GM10847 (cell line): ENCODE data around the gene SLC25A25.

Experiments used
- POLR2A ChIP-seq: IDR thresholded peaks from 2 replicates; pipeline ENCODE4 v1.6.1; 2011; ENCODE audit not compliant: insufficient read length; ENCODE audit errors: extremely low read depth

SLC25A25 gene

GRCh38 chr9:128065907-128066712 is 1.9 kb upstream of the SLC25A25 start:
- no peak for TF ChIP-seq POLR2A

DNA sequence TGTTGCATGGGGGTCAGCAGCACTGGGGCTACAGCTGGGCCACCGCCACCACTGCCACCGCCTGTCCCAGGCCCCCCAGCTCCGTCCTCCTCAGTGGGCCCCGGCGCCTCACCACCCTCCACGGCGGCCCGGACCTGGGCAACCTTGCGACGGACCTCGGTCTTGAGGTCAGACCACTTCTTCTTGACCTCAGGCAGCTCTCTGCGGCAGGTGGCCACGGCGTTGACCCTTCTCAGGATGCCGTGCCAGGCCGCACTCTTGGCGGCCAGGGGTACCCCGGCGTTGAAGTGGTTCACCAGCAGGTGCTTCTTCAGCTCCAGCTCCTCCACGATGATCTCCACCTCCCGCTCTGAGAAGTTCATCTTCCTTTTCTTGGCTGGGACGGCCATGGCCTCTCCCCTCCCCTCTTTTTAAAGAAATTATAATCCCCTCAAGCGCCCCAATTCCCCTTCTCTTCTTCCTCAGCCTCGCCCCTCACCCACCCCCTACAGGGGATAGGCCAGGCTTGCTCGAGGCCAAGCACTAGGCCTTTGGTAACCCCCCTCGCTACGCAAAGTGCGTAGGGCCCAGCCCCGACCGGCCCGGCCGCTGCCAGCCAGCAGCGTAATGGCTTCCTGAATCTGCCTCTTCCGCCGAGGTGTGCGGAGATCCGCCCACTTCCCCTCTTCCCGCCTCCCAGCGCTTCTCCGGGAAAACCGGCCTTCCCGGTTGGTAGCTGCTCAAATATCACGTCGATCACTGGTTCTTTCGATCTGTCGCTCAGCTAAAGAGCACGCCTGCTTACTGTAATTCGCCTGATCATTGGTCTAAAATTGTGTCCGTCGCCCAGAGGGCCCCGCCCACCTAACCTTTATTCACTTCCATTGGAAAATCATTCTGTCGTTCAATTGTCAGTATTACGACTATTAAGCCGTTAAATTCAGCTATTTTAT is 1.1 kb upstream of the SLC25A25 start, which contains the start of gene NAIF1:
TSS of gene NAIF1 (minus strand) at position 608 of the 932 bp plus-strand sequence. CDS start at position 389, 219 bp downstream.
- TF ChIP-seq POLR2A: peak; percentile 34

GRCh38 chr9:128068386-128069205 is 564 bp downstream of the SLC25A25 start:
- TF ChIP-seq POLR2A: no peak

GRCh38 chr9:128070874-128071273 is 2.8 kb downstream of the SLC25A25 start:
- no peak for TF ChIP-seq POLR2A

DNA sequence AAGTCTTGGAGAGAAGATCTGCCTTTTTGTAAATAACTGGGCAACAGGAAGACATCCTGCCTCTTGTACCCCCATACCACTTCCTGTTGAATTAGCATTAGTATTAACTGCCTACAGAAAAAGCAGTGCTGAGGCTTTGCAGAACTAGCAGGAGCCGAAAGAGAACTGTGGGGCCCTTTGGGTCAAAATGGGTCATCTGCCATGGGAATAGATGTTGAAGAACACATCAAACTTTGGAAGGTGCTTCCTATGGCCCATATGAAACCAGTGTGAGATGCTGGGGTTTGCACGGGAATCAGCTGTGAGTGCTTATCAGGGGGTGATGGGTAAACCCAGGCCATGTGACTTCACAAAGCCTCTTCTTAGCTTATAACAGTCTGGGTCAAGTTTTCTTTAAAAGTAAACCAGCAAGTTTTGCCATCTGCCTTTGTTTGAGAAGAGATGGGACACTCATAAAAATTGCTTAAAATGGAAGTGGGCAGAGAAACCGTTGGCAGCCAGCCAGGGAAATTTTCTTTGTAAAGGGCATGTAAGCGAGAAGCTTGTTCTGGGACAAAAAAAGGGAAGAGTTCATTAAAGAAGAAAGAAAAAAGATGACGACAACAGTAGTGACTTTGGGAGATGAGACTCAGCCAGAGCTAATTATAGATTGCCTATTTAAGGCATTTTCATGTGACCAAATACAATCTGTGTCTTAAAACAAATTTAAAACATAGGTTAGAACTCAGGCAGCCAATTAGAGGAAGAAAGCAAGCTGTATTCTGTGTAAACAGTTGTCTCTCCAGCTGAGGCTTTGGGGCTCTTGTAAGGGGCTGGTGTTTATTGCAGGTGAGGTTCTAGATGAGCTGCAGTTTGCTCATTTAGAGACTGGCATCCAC is 4.4 kb downstream of the SLC25A25 start:
- no peak for TF ChIP-seq POLR2A

DNA sequence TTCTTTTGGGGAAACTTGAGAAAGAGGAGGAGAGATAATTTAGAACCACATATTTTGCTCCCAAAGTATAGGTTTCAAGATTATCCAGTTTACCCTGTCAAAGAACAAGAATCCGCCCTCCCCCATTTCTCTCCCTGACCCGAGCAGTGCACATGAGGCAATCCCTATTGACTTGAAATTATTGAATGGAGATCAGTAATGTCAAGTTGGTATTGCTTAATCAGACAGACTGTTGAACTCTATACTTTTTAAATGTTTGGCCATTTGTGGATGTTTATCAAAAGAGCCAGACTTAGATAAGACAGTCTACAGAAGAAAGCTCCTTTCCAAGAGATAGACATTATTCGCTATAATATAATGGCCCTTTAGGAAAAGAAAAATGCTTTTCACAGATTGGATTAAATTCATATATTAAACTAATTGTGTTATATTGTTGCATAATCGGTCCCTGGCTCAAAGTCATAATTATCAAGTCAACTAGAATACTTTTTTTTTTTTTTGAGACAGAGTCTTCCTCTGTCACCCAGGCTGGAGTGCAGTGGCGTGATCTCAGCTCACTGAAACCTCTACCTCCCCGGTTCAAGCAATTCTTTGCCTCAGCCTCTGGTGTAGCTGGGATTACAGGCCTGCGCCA is 5.3 kb downstream of the SLC25A25 start:
- TF ChIP-seq POLR2A: no peak

DNA sequence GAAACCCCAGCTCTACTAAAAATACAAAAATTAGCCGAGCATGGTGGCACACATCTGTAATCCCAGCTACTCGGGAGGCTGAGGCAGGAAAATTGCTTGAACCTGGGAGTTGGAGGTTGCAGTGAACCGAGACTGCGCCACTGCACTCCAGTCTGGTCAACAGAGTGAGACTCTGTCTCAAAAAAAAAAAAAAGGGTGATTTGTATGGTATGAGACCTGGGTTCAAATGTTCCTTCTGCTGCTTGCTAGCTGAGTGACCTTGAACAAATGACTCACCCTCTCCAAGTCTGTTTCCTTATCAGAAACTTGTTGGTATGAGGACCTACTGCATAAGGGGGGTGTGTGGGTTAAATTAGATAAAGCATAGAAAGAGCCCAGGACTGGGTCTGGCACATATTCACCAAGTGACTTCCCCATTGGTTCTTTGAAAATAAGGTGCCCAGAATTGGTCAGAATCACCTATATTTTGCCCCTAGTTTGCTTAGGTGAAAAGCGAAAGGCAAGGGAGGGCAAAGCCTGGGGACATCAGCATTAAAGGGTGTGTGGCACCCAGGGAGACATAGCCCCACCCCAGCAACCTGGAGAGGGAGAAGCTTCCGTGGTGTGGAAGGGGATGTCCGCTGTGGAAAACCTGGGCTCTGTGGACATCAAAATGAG is 9.9 kb downstream of the SLC25A25 start:
- TF ChIP-seq POLR2A: no peak

DNA sequence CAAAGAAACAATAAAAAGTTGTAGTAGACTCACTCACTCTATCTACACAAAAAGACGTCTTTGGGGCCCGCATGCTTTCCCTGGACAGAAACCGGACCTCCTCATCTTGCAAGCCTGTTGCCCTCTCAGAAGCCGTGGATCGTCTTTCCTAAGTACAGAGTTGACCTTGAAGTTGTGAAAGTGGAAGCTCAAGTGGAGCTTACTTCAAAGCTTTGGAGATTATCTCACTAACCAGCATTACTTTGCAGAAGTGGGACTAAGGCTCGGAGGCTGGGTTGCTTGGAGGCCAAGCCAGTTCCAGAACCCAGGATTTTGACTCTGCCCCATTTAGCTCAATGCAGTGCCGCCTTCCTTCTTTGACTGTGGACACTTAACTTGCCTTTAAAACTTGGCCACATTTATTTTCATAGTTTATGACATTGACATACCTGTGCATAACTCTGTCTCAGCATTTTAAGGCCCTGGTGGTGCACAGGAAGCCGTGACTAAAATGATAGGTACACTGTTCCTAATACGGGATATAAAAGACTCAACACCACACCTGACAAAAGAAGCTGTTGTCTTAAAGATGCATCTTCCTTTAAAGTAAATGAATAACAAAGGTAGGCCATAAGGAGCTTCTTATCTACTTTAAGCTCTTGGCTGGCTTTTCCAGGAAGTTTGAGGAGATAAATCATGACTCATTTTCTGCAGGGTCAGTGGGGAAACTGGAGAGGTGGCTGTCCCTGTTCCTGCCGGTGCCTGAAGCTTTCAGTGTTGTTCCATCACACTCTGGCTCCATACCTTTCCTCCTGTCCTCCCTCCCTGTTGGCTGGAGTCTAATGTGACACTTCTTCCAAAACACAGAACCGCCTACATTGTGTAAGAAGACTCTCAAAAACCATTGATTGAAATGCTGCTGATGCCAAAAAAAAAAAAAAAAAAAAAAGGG is 10.7 kb downstream of the SLC25A25 start:
- no peak for TF ChIP-seq POLR2A

- TF ChIP-seq POLR2A: no peak
Observed at GRCh38 chr9:128080206-128080605, 12.2 kb downstream of the SLC25A25 start.

GRCh38 chr9:128081056-128081455 is 13.0 kb downstream of the SLC25A25 start:
- TF ChIP-seq POLR2A: no peak

DNA sequence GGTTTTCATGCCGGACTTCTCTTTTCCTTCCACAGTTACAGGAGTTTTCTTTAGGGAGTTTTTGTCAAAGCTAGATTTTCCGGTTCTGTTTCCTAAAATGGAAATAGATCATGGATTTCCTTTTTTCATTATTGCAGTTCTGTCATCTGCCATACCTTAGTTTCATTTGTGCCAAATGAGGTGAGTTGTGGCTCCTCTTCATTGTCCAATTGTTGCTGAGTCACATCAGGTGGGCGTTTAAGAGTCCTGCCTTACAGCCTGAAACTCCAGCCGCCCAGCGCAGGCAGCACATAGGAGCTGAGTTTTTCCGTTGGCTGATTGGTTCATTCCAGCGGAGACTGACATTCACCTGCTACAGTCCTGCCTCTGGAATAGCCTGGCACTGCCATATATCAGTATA is 14.1 kb downstream of the SLC25A25 start:
- no peak for TF ChIP-seq POLR2A

DNA sequence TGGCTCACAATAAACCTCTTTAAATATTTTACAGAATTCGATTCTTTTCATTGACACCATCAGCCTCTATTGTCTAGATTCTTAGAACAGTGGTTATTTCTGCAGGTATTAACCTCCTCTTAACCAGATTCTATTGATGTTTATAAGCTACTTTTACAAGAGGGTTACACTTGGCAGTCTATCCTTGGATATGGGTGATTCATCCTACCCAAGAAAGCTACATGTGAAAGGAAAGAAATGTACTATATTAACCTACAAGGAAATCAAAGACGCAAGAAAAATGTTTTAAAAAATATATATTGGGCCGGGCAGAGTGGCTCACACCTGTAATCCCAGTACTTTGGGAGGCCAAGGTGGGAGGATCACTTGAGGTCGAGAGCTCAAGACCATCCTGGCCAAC is 16.7 kb downstream of the SLC25A25 start:
- no peak for TF ChIP-seq POLR2A
